GM23338 (cell line): ENCODE results near the gene SMG6. TPM values are rescaled to one million over a fixed set of nuclear protein-coding genes. Genes with fewer than 3 reads are reported as not detected.
A peak's percentile ranks its signal among the peaks of the same experiment; 100 is the strongest.

ENCODE experiments used
- ATAC-seq: fragments of 200-7000 bp; cut with Tn5 transposase; 3 replicates; pipeline ENCODE4 v1.9.1; 2020
- DNase-seq: peaks from one replicate; pipeline ENCODE4 v3.0.0-alpha.2; 2015; ENCODE audit warnings: low spot score
- H2AFZ ChIP-seq: fragments of 200-600 bp; sonication (generic); 2 replicates; pipeline ENCODE4 v1.8.0; 2016; ENCODE audit warnings: antibody characterized with exemption, mild to moderate bottlenecking, moderate library complexity
- H3F3A ChIP-seq: fragments of 200-600 bp; sonication (generic); replicated peaks from 2 replicates; pipeline ENCODE4 v1.8.0; 2017; ENCODE audit warnings: antibody characterized with exemption, mixed run types, low read depth
- H3K27ac ChIP-seq: fragments of 200-600 bp; sonication (generic); 2 replicates; pipeline ENCODE4 v1.6.1; 2016; ENCODE audit warnings: low read depth
- H3K27me3 ChIP-seq: fragments of 200-600 bp; sonication (generic); 2 replicates; pipeline ENCODE4 v1.8.0; 2016; ENCODE audit warnings: mild to moderate bottlenecking, mixed run types, moderate library complexity; ENCODE audit not compliant: insufficient read depth
- H3K36me3 ChIP-seq: fragments of 200-600 bp; sonication (generic); 2 replicates; pipeline ENCODE4 v1.8.0; 2016; ENCODE audit warnings: mild to moderate bottlenecking; ENCODE audit not compliant: insufficient read depth
- H3K4me1 ChIP-seq: fragments of 200-600 bp; sonication (generic); 2 replicates; pipeline ENCODE4 v1.8.0; 2016; ENCODE audit warnings: mild to moderate bottlenecking, moderate library complexity; ENCODE audit not compliant: insufficient read depth
- H3K4me2 ChIP-seq: fragments of 200-600 bp; sonication (generic); 2 replicates; pipeline ENCODE4 v1.7.1; 2017; ENCODE audit warnings: mixed run types
- H3K4me3 ChIP-seq: fragments of 200-600 bp; sonication (generic); 2 replicates; pipeline ENCODE4 v1.6.1; 2016; ENCODE audit warnings: mixed run types
- H3K79me2 ChIP-seq: fragments of 200-600 bp; sonication (generic); replicated peaks from 2 replicates; pipeline ENCODE4 v1.8.0; 2017; ENCODE audit warnings: mild to moderate bottlenecking; ENCODE audit not compliant: insufficient read depth
- H3K9me2 ChIP-seq: fragments of 200-600 bp; sonication (generic); 2 replicates; pipeline ENCODE4 v1.8.0; 2017; ENCODE audit not compliant: insufficient read depth
- H4K20me1 ChIP-seq: fragments of 200-600 bp; sonication (generic); replicated peaks from 2 replicates; pipeline ENCODE4 v1.8.0; 2017; ENCODE audit warnings: mild to moderate bottlenecking; ENCODE audit not compliant: insufficient read depth
- H3K27ac Mint-ChIP-seq: 2 replicates; pipeline ENCODE4 v1.8.0; 2020; ENCODE audit warnings: inconsistent platforms, mild to moderate bottlenecking, moderate library complexity, mixed read lengths
- H3K27me3 Mint-ChIP-seq: 3 replicates; pipeline ENCODE4 v1.8.0; 2022; ENCODE audit warnings: low read depth, mild to moderate bottlenecking, moderate library complexity, mixed read lengths, inconsistent platforms; ENCODE audit not compliant: insufficient read depth, poor library complexity
- H3K36me3 Mint-ChIP-seq: 3 replicates; pipeline ENCODE4 v1.8.0; 2021; ENCODE audit warnings: low read depth, mild to moderate bottlenecking, inconsistent platforms, moderate library complexity, mixed read lengths
- H3K4me1 Mint-ChIP-seq: 3 replicates; pipeline ENCODE4 v1.8.0; 2020; ENCODE audit warnings: mild to moderate bottlenecking, inconsistent platforms, mixed read lengths
- H3K4me3 Mint-ChIP-seq: 3 replicates; pipeline ENCODE4 v1.8.0; 2021; ENCODE audit warnings: moderate library complexity, mild to moderate bottlenecking, inconsistent platforms, mixed read lengths
- H3K9me3 Mint-ChIP-seq: 3 replicates; pipeline ENCODE4 v1.8.0; 2020; ENCODE audit warnings: moderate library complexity, mild to moderate bottlenecking, inconsistent platforms, mixed read lengths
- CREB1 ChIP-seq: fragments of 250-450 bp; sonication (Bioruptor Pico); IDR thresholded peaks from 2 replicates; pipeline ENCODE4 v1.5.0; 2020; ENCODE audit warnings: low read depth, mild to moderate bottlenecking, moderate library complexity
- EZH2 ChIP-seq: fragments of 200-600 bp; sonication (generic); IDR thresholded peaks from one replicate; pipeline ENCODE4 v1.8.0; 2017; ENCODE audit warnings: antibody characterized with exemption, mild to moderate bottlenecking, low read depth; ENCODE audit not compliant: unreplicated experiment
- POLR2AphosphoS5 ChIP-seq: IDR thresholded peaks from 2 replicates; pipeline ENCODE4 v1.6.1; 2016; ENCODE audit warnings: antibody characterized with exemption, low read depth
- REST ChIP-seq: IDR thresholded peaks from one replicate; pipeline ENCODE4 v1.6.1; 2018; ENCODE audit warnings: antibody characterized with exemption; ENCODE audit not compliant: unreplicated experiment
- STAT1 ChIP-seq: IDR thresholded peaks from one replicate; pipeline ENCODE4 v1.6.1; 2016; ENCODE audit warnings: antibody characterized with exemption; ENCODE audit not compliant: unreplicated experiment
- ZNF114 ChIP-seq: fragments of 250-450 bp; sonication (Bioruptor Pico); IDR thresholded peaks from 2 replicates; pipeline ENCODE4 v1.5.0; 2020; ENCODE audit warnings: mild to moderate bottlenecking, moderate library complexity
- ZNF331 ChIP-seq: fragments of 250-450 bp; sonication (Bioruptor Pico); IDR thresholded peaks from 2 replicates; pipeline ENCODE4 v1.5.0; 2020; ENCODE audit warnings: low read depth, mild to moderate bottlenecking, moderate library complexity
- polyA plus RNA-seq: library from polyadenylated mRNA; unstranded; fragments of >200 nt; fragmentation: Nextera tagmentation; extraction: Ambion mirVana; gene quantifications from 2 replicates; pipeline ENCODE4 v1.2.1, GENCODE V29; 2016
- total RNA-seq: library from RNA; depleted of rRNA; stranded (reverse); fragments of >200 nt; shearing (Covaris generic); gene quantifications from 2 replicates; pipeline ENCODE4 v1.2.3, GENCODE V29; 2014
- TF ChIP-seq, protein P1 (sequence below): fragments of 250-450 bp; sonication (Bioruptor Pico); IDR thresholded peaks from 2 replicates; pipeline ENCODE4 v1.5.0; 2020; ENCODE audit warnings: mild to moderate bottlenecking, moderate library complexity

SMG6 gene
- total and polyA plus RNA-seq, 2 experiments from 2014 or later, result 10.4 to 43.1 TPM

DNA sequence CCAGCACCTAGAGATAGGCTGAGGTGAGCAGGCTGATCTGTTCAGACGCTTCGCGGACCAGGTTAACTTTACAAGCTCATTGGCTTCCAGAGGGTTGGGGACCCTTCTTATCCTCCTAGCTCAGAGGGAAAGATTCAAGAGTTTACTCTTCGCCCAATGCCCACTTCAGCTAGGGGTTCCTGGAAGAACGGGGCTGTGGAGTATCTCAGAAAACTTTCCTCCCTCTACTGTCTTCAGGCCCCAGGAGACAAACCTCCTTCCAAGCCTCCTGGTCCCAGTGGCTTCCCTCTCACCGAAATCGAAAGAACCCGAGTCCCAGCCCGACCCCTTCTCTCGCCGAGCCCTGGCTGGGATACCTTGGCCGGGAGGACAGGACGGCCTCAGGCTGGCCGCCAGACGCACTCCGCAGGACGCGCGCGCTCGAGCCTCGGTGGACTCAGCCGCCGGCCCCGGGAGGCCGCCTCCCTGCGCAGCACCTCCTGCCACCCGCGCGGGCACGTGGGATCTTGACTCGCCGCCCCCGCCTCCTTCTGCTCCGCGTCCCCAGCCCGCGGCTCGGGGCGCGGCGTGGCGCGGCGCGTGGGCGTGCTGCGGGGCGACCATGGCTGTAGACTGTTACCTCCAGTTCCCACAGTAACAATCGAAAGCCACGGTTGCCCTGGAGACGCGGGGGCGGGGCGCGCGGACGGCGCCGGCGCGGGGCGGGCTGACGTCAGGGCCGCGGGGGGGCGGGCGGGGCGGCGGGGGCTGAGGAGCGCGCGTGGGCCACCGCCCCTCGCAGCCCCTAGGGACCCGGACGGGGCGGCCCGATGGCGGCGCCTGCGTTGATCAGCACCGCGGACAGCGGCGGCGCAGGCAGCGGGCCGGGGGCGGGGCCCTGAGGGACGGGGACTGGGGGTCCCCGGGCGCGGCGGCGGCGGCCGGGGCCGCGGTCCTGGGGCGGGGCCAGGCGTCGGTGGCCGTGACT is 254.0 kb downstream of the SMG6 start:
- Histone ChIP-seq H3K79me2 (no peaks in the 10 kb centered on the region), H3K4me1 (peaks cover 6% of the 10 kb centered on the region; the same call in 1 of the 2 replicates), H4K20me1 (no peaks in the 10 kb centered on the region; the same call in 1 of the 2 replicates), H3F3A (peaks cover 12% of the 10 kb centered on the region; the same call in 1 of the 2 replicates), H3K36me3 (no peaks in the 10 kb centered on the region), H3K4me2 (peak overlapping the region; percentile 73), H3K9me2 (no peaks in the 10 kb centered on the region), H3K4me3 (peak overlapping the region; percentile 50), H3K27ac (no peak overlapping the region), H3K27me3 (peaks cover 88% of the 10 kb centered on the region), H2AFZ (no peak overlapping the region)
- H3K27ac Mint-ChIP-seq, result no peak overlapping the region
- peaks cover 1% of the 10 kb centered on the region; the same call in 2 of the 3 replicates for H3K36me3 Mint-ChIP-seq
- no peaks in the 10 kb centered on the region; the same call in 2 of the 3 replicates for H3K4me1 Mint-ChIP-seq
- DNase-seq (peak; percentile 81), ATAC-seq (peak; percentile 14)
- H3K4me3 Mint-ChIP-seq, result peak overlapping the region; percentile 64
- H3K27me3 Mint-ChIP-seq, result peaks cover 55% of the 10 kb centered on the region
- TF ChIP-seq POLR2AphosphoS5, result no peak
- TF ChIP-seq REST, result peak; percentile 75
- TF ChIP-seq EZH2, result peak; percentile 46
- TF ChIP-seq STAT1, result no peak
- no peak for TF ChIP-seq ZNF331 (CRISPR knock-in tag)
- no peak for TF ChIP-seq ZNF114
- TF ChIP-seq CREB1 (CRISPR knock-in tag), result no peak
- H3K9me3 Mint-ChIP-seq, result no peaks in the 10 kb centered on the region; the same call in 2 of the 3 replicates

GRCh38 chr17:2048805-2049204 is 254.8 kb downstream of the SMG6 start:
- Mint-ChIP-seq H3K36me3 (peaks cover 6% of the 10 kb centered on the region; the same call in 2 of the 3 replicates), H3K4me1 (no peaks in the 10 kb centered on the region; the same call in 2 of the 3 replicates), H3K27ac (no peak overlapping the region), H3K9me3 (no peaks in the 10 kb centered on the region; the same call in 2 of the 3 replicates), H3K27me3 (peaks cover 47% of the 10 kb centered on the region), H3K4me3 (peak overlapping the region; percentile 64)
- H2AFZ ChIP-seq, result no peak overlapping the region
- no peak for ATAC-seq
- H3K27me3 ChIP-seq, result peaks cover 80% of the 10 kb centered on the region
- DNase-seq, result no peak
- no peak overlapping the region for H3K4me3 ChIP-seq
- peaks cover 12% of the 10 kb centered on the region; the same call in 1 of the 2 replicates for H3F3A ChIP-seq
- no peaks in the 10 kb centered on the region for H3K79me2 ChIP-seq
- H3K4me2 ChIP-seq, result no peak overlapping the region
- no peaks in the 10 kb centered on the region for H3K4me1 ChIP-seq
- no peak overlapping the region for H3K27ac ChIP-seq
- no peaks in the 10 kb centered on the region for H3K9me2 ChIP-seq
- no peaks in the 10 kb centered on the region for H3K36me3 ChIP-seq
- H4K20me1 ChIP-seq, result no peaks in the 10 kb centered on the region; the same call in 1 of the 2 replicates
- TF ChIP-seq, protein P1, sequence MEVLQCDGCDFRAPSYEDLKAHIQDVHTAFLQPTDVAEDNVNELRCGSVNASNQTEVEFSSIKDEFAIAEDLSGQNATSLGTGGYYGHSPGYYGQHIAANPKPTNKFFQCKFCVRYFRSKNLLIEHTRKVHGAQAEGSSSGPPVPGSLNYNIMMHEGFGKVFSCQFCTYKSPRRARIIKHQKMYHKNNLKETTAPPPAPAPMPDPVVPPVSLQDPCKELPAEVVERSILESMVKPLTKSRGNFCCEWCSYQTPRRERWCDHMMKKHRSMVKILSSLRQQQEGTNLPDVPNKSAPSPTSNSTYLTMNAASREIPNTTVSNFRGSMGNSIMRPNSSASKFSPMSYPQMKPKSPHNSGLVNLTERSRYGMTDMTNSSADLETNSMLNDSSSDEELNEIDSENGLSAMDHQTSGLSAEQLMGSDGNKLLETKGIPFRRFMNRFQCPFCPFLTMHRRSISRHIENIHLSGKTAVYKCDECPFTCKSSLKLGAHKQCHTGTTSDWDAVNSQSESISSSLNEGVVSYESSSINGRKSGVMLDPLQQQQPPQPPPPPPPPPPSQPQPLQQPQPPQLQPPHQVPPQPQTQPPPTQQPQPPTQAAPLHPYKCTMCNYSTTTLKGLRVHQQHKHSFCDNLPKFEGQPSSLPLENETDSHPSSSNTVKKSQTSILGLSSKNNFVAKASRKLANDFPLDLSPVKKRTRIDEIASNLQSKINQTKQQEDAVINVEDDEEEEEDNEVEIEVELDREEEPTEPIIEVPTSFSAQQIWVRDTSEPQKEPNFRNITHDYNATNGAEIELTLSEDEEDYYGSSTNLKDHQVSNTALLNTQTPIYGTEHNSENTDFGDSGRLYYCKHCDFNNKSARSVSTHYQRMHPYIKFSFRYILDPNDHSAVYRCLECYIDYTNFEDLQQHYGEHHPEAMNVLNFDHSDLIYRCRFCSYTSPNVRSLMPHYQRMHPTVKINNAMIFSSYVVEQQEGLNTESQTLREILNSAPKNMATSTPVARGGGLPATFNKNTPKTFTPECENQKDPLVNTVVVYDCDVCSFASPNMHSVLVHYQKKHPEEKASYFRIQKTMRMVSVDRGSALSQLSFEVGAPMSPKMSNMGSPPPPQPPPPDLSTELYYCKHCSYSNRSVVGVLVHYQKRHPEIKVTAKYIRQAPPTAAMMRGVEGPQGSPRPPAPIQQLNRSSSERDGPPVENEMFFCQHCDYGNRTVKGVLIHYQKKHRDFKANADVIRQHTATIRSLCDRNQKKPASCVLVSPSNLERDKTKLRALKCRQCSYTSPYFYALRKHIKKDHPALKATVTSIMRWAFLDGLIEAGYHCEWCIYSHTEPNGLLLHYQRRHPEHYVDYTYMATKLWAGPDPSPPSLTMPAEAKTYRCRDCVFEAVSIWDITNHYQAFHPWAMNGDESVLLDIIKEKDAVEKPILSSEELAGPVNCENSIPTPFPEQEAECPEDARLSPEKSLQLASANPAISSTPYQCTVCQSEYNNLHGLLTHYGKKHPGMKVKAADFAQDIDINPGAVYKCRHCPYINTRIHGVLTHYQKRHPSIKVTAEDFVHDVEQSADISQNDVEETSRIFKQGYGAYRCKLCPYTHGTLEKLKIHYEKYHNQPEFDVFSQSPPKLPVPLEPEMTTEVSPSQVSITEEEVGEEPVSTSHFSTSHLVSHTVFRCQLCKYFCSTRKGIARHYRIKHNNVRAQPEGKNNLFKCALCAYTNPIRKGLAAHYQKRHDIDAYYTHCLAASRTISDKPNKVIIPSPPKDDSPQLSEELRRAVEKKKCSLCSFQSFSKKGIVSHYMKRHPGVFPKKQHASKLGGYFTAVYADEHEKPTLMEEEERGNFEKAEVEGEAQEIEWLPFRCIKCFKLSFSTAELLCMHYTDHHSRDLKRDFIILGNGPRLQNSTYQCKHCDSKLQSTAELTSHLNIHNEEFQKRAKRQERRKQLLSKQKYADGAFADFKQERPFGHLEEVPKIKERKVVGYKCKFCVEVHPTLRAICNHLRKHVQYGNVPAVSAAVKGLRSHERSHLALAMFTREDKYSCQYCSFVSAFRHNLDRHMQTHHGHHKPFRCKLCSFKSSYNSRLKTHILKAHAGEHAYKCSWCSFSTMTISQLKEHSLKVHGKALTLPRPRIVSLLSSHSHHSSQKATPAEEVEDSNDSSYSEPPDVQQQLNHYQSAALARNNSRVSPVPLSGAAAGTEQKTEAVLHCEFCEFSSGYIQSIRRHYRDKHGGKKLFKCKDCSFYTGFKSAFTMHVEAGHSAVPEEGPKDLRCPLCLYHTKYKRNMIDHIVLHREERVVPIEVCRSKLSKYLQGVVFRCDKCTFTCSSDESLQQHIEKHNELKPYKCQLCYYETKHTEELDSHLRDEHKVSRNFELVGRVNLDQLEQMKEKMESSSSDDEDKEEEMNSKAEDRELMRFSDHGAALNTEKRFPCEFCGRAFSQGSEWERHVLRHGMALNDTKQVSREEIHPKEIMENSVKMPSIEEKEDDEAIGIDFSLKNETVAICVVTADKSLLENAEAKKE (CRISPR knock-in tag), result no peak
